ENCODE measurements around the gene IL4.

IL4 gene

GRCh38 chr5:132663771-132664695 lies 9.8 kb upstream of the IL4 start:
- no peaks in the 10 kb centered on the region for H3K36me3 ChIP-seq (ENCODE audit: low read length)
- no peak overlapping the region for H3K4me3 ChIP-seq (ENCODE audit: insufficient read depth, low read length, poor library complexity, severe bottlenecking)
- no peaks in the 10 kb centered on the region for H3K27me3 ChIP-seq (ENCODE audit: low read length)
- H3K9ac ChIP-seq (ENCODE audit: low read length): no peak overlapping the region
- H2AFZ ChIP-seq (ENCODE audit: low read depth, low read length, severe bottlenecking): no peak overlapping the region
- H3F3A ChIP-seq (ENCODE audit: insufficient read depth): no peaks in the 10 kb centered on the region
- no peak for TF ChIP-seq EZH2phosphoT487 (conservative IDR thresholded peaks at IDR 0.05; ENCODE audit: low read length)
- TF ChIP-seq, protein P1, sequence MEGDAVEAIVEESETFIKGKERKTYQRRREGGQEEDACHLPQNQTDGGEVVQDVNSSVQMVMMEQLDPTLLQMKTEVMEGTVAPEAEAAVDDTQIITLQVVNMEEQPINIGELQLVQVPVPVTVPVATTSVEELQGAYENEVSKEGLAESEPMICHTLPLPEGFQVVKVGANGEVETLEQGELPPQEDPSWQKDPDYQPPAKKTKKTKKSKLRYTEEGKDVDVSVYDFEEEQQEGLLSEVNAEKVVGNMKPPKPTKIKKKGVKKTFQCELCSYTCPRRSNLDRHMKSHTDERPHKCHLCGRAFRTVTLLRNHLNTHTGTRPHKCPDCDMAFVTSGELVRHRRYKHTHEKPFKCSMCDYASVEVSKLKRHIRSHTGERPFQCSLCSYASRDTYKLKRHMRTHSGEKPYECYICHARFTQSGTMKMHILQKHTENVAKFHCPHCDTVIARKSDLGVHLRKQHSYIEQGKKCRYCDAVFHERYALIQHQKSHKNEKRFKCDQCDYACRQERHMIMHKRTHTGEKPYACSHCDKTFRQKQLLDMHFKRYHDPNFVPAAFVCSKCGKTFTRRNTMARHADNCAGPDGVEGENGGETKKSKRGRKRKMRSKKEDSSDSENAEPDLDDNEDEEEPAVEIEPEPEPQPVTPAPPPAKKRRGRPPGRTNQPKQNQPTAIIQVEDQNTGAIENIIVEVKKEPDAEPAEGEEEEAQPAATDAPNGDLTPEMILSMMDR (IDR thresholded peaks at IDR 0.05; ENCODE audit: insufficient read depth, low read length, poor library complexity, severe bottlenecking): no peak
- H4K20me1 ChIP-seq (ENCODE audit: low read depth, low read length): no peaks in the 10 kb centered on the region
- H3K9me2 ChIP-seq (replicated peaks; ENCODE audit: insufficient read depth, low read length): no peaks in the 10 kb centered on the region
- no peak overlapping the region for H3K27ac ChIP-seq (ENCODE audit: low read depth, low read length)
- no peaks in the 10 kb centered on the region for H3K79me2 ChIP-seq (ENCODE audit: insufficient read depth, low read length)
- no peak overlapping the region for H3K4me2 ChIP-seq (ENCODE audit: low read depth, low read length, poor library complexity, severe bottlenecking)
- H3K9me3 ChIP-seq (ENCODE audit: insufficient read depth, low read length): no peaks in the 10 kb centered on the region

- H3K9me2 ChIP-seq (replicated peaks; ENCODE audit: insufficient read depth, low read length): no peaks in the 10 kb centered on the region
- H3K27me3 ChIP-seq (ENCODE audit: low read length): no peaks in the 10 kb centered on the region
- no peaks in the 10 kb centered on the region for H3K36me3 ChIP-seq (ENCODE audit: low read length)
- H3K9me3 ChIP-seq (ENCODE audit: insufficient read depth, low read length): no peaks in the 10 kb centered on the region
- H3K4me2 ChIP-seq (ENCODE audit: low read depth, low read length, poor library complexity, severe bottlenecking): no peak overlapping the region
- no peak for TF ChIP-seq EZH2phosphoT487 (conservative IDR thresholded peaks at IDR 0.05; ENCODE audit: low read length)
- TF ChIP-seq, protein P1 (IDR thresholded peaks at IDR 0.05; ENCODE audit: insufficient read depth, low read length, poor library complexity, severe bottlenecking): no peak
- H3K9ac ChIP-seq (ENCODE audit: low read length): no peak overlapping the region
- H3F3A ChIP-seq (ENCODE audit: insufficient read depth): no peaks in the 10 kb centered on the region
- no peaks in the 10 kb centered on the region for H4K20me1 ChIP-seq (ENCODE audit: low read depth, low read length)
- no peaks in the 10 kb centered on the region for H3K79me2 ChIP-seq (ENCODE audit: insufficient read depth, low read length)
- no peak overlapping the region for H2AFZ ChIP-seq (ENCODE audit: low read depth, low read length, severe bottlenecking)
- H3K27ac ChIP-seq (ENCODE audit: low read depth, low read length): no peak overlapping the region
- H3K4me3 ChIP-seq (ENCODE audit: insufficient read depth, low read length, poor library complexity, severe bottlenecking): no peak overlapping the region
Measured at GRCh38 chr5:132664696-132665209, 9.0 kb upstream of the IL4 start.

DNA sequence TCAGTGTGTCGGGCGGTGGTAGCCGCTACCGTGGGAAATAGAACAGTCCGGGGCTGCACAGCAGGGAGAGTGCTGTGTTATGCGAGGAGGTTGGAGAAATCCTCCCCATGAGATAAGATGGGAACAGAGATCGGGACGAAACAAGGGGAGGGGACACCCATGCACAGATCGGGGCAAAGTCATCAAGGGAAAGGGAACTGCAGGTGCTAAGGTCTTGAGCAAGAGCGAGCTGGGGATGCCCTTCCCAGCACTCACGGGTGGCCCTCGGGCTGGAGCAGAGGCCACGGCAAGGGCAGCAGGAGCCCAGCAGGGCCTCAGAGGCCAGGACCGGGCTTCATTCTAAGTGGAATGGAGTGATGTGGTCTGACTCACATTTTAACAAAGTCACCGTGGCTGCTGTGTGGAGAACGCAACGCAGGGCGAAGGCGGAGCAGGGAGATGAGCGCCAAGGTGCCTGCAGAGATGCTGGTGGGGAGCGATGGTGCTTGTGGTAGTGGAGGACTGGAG lies 8.2 kb upstream of the IL4 start:
- no peak overlapping the region for H3K27ac ChIP-seq (ENCODE audit: low read depth, low read length)
- no peak overlapping the region for H3K4me2 ChIP-seq (ENCODE audit: low read depth, low read length, poor library complexity, severe bottlenecking)
- H3K27me3 ChIP-seq (ENCODE audit: low read length): no peaks in the 10 kb centered on the region
- no peak overlapping the region for H3K9ac ChIP-seq (ENCODE audit: low read length)
- no peaks in the 10 kb centered on the region for H4K20me1 ChIP-seq (ENCODE audit: low read depth, low read length)
- H3K36me3 ChIP-seq (ENCODE audit: low read length): no peaks in the 10 kb centered on the region
- TF ChIP-seq, protein P1 (IDR thresholded peaks at IDR 0.05; ENCODE audit: insufficient read depth, low read length, poor library complexity, severe bottlenecking): no peak
- TF ChIP-seq EZH2phosphoT487 (conservative IDR thresholded peaks at IDR 0.05; ENCODE audit: low read length): no peak
- H3K9me3 ChIP-seq (ENCODE audit: insufficient read depth, low read length): no peaks in the 10 kb centered on the region
- no peaks in the 10 kb centered on the region for H3K9me2 ChIP-seq (replicated peaks; ENCODE audit: insufficient read depth, low read length)
- H2AFZ ChIP-seq (ENCODE audit: low read depth, low read length, severe bottlenecking): no peak overlapping the region
- no peaks in the 10 kb centered on the region for H3K79me2 ChIP-seq (ENCODE audit: insufficient read depth, low read length)
- no peak overlapping the region for H3K4me3 ChIP-seq (ENCODE audit: insufficient read depth, low read length, poor library complexity, severe bottlenecking)
- no peaks in the 10 kb centered on the region for H3F3A ChIP-seq (ENCODE audit: insufficient read depth)

All from SU-DHL-6 (cell line).